Activated CD4-positive, alpha-beta T cell treated with anti-CD3 and anti-CD28 coated beads, Interleukin-2, amount 10 ng/mL, durations not matched to agents 7 days and 5 days (primary cell): ENCODE results near the gene SVIL. TPM values are rescaled to one million over a fixed set of nuclear protein-coding genes. Genes with fewer than 3 reads are reported as not detected.
"Not testable (repeated sequence)": the region's sequence is repeated elsewhere in the genome, so short reads cannot be mapped to it uniquely, and the experiment has no call there.

Source experiments
- CTCF ChIA-PET: fragments of 350-600 bp; sonication (Branson Sonifier 250); formaldehyde crosslinking; loops from one replicate; lab custom pipeline; 2021; ENCODE audit warnings: antibody characterized with exemption; lab: Charles Lee
- POLR2A ChIA-PET: fragments of 350-600 bp; sonication (Branson Sonifier 250); formaldehyde crosslinking; loops from one replicate; lab custom pipeline; 2021; ENCODE audit warnings: antibody characterized with exemption; lab: Charles Lee
- DNase-seq: peaks from one replicate; pipeline ENCODE4 v3.0.0-alpha.2; 2020
- H3K27ac Mint-ChIP-seq: one replicate; pipeline ENCODE4 v1.8.0; 2021; ENCODE audit warnings: mild to moderate bottlenecking, moderate library complexity, mixed read lengths
- H3K27me3 Mint-ChIP-seq: one replicate; pipeline ENCODE4 v1.8.0; 2021; ENCODE audit warnings: mixed read lengths
- H3K36me3 Mint-ChIP-seq: one replicate; pipeline ENCODE4 v1.8.0; 2021; ENCODE audit warnings: low read depth, mixed read lengths
- H3K4me1 Mint-ChIP-seq: one replicate; pipeline ENCODE4 v1.8.0; 2021; ENCODE audit warnings: mixed read lengths
- H3K4me3 Mint-ChIP-seq: one replicate; pipeline ENCODE4 v1.8.0; 2021; ENCODE audit warnings: mild to moderate bottlenecking, moderate library complexity, mixed read lengths
- H3K9me3 Mint-ChIP-seq: one replicate; pipeline ENCODE4 v1.8.0; 2021; ENCODE audit warnings: mixed read lengths
- total RNA-seq, 2 experiments: library from RNA; stranded (reverse); gene quantifications; one replicate each; pipeline ENCODE4 v1.2.3, GENCODE V29; 2021

Gene SVIL
- total RNA-seq, 2 experiments from 2014 or later, result 22.6 to 26.8 TPM

GRCh38 chr10:29516309-29516932 lies 118.3 kb downstream of the SVIL start:
- POLR2A ChIA-PET, CTCF ChIA-PET, H3K27me3 Mint-ChIP-seq, H3K36me3 Mint-ChIP-seq, H3K9me3 Mint-ChIP-seq, H3K27ac Mint-ChIP-seq, DNase-seq, H3K4me1 Mint-ChIP-seq, H3K4me3 Mint-ChIP-seq: not testable (repeated sequence)

- CTCF ChIA-PET, result interaction anchor here (1.1 kb wide), 1 partner anchor 18 kb away, joined by 3 read pairs; no protein-coding TSS in a partner anchor
- H3K9me3 Mint-ChIP-seq, H3K36me3 Mint-ChIP-seq, DNase-seq, H3K4me3 Mint-ChIP-seq, H3K27me3 Mint-ChIP-seq, H3K4me1 Mint-ChIP-seq, H3K27ac Mint-ChIP-seq, POLR2A ChIA-PET: not testable (repeated sequence)
These were observed 118.9 kb downstream of the SVIL start for GRCh38 chr10:29515879-29516278.

GRCh38 chr10:29515104-29515503 lies 119.7 kb downstream of the SVIL start:
- CTCF ChIA-PET, result interaction anchor here (1.1 kb wide), 1 partner anchor 19 kb away, joined by 3 read pairs; no protein-coding TSS in a partner anchor
- H3K9me3 Mint-ChIP-seq, H3K27me3 Mint-ChIP-seq, POLR2A ChIA-PET, DNase-seq, H3K4me1 Mint-ChIP-seq, H3K4me3 Mint-ChIP-seq, H3K36me3 Mint-ChIP-seq, H3K27ac Mint-ChIP-seq: not testable (repeated sequence)

GRCh38 chr10:29514306-29514705 lies 120.5 kb downstream of the SVIL start:
- H3K27me3 Mint-ChIP-seq, result no peaks in the 10 kb centered on the region
- no peak overlapping the region for H3K27ac Mint-ChIP-seq
- H3K9me3 Mint-ChIP-seq, result no peaks in the 10 kb centered on the region
- peaks cover 1% of the 10 kb centered on the region for H3K36me3 Mint-ChIP-seq
- no peak overlapping the region for H3K4me3 Mint-ChIP-seq
- no peak for DNase-seq
- ChIA-PET CTCF (no interaction called here), POLR2A (no interaction called here)
- H3K4me1 Mint-ChIP-seq, result no peaks in the 10 kb centered on the region

- no peak overlapping the region for H3K27ac Mint-ChIP-seq
- no peak overlapping the region for H3K4me3 Mint-ChIP-seq
- CTCF ChIA-PET, result interaction anchor here (1.4 to 2.3 kb wide), 2 partner anchors 10 to 13 kb away, joined by 3 to 9 read pairs; no protein-coding TSS in a partner anchor
- no peaks in the 10 kb centered on the region for H3K27me3 Mint-ChIP-seq
- POLR2A ChIA-PET, result no interaction called here
- H3K4me1 Mint-ChIP-seq, result peaks cover 3% of the 10 kb centered on the region
- H3K9me3 Mint-ChIP-seq, result no peaks in the 10 kb centered on the region
- DNase-seq, result no peak
- H3K36me3 Mint-ChIP-seq, result peaks cover 1% of the 10 kb centered on the region
These were observed 122.3 kb downstream of the SVIL start for GRCh38 chr10:29512425-29512974.

- DNase-seq, H3K4me3 Mint-ChIP-seq, H3K4me1 Mint-ChIP-seq, H3K9me3 Mint-ChIP-seq, H3K27me3 Mint-ChIP-seq, H3K27ac Mint-ChIP-seq, H3K36me3 Mint-ChIP-seq, POLR2A ChIA-PET: not testable (repeated sequence)
- CTCF ChIA-PET, result interaction anchor here (2.3 kb wide), 1 partner anchor 13 kb away, joined by 9 read pairs; no protein-coding TSS in a partner anchor
These were observed 123.0 kb downstream of the SVIL start for GRCh38 chr10:29511806-29512205.

- H3K9me3 Mint-ChIP-seq, H3K27ac Mint-ChIP-seq, H3K36me3 Mint-ChIP-seq, DNase-seq, CTCF ChIA-PET, H3K4me1 Mint-ChIP-seq, H3K4me3 Mint-ChIP-seq, POLR2A ChIA-PET, H3K27me3 Mint-ChIP-seq: not testable (repeated sequence)
These were observed 124.2 kb downstream of the SVIL start for GRCh38 chr10:29510483-29511157.

GRCh38 chr10:29508554-29509244 lies 126.1 kb downstream of the SVIL start:
- CTCF ChIA-PET, result interaction anchor here (0.7 kb wide), 1 partner anchor 25 kb away, joined by 3 read pairs; no protein-coding TSS in a partner anchor
- POLR2A ChIA-PET, result no interaction called here
- Mint-ChIP-seq H3K4me3 (no peak overlapping the region), H3K27ac (no peak overlapping the region), H3K36me3 (peaks cover 1% of the 10 kb centered on the region), H3K27me3 (no peaks in the 10 kb centered on the region), H3K4me1 (peaks cover 3% of the 10 kb centered on the region), H3K9me3 (no peaks in the 10 kb centered on the region)
- no peak for DNase-seq

- H3K27ac Mint-ChIP-seq, DNase-seq, CTCF ChIA-PET, POLR2A ChIA-PET, H3K36me3 Mint-ChIP-seq, H3K9me3 Mint-ChIP-seq, H3K27me3 Mint-ChIP-seq, H3K4me1 Mint-ChIP-seq, H3K4me3 Mint-ChIP-seq: not testable (repeated sequence)
These were observed 127.0 kb downstream of the SVIL start for GRCh38 chr10:29507750-29508149.

GRCh38 chr10:29506324-29506921 lies 128.3 kb downstream of the SVIL start:
- H3K27me3 Mint-ChIP-seq, result not testable (repeated sequence)

GRCh38 chr10:29502351-29502750 lies 132.4 kb downstream of the SVIL start:
- CTCF ChIA-PET, result interaction anchor here (1.0 kb wide), 1 partner anchor 11 kb away, joined by 3 read pairs; no protein-coding TSS in a partner anchor

More at GRCh38 chr10:29506324-29506921, 128.3 kb downstream of the SVIL start:
- H3K4me3 Mint-ChIP-seq, H3K27ac Mint-ChIP-seq, DNase-seq, H3K36me3 Mint-ChIP-seq, CTCF ChIA-PET, POLR2A ChIA-PET, H3K4me1 Mint-ChIP-seq, H3K9me3 Mint-ChIP-seq: not testable (repeated sequence)

DNA sequence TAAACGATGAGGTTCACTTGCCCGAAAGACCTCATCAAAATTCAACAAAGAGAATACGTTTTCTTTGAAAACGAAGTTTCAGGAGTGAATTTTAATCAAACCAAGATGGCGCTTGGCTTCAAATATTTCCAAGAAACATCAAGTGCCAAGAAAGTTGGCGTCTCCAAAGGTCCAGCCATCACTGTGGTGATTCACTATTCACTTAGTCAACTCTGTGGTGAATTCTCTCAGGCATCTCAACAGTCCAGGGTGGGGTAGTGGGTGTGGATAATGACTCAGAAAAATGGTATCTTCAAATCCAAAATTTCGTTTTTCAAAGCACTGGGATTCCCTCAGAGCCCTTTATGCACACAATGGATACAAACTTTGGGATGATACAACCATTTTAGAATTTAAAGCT lies 133.1 kb downstream of the SVIL start:
- H3K36me3 Mint-ChIP-seq, result no peaks in the 10 kb centered on the region
- ChIA-PET POLR2A (no interaction called here), CTCF (interaction anchor here (1.0 kb wide), 1 partner anchor 12 kb away, joined by 3 read pairs; no protein-coding TSS in a partner anchor)
- H3K4me3 Mint-ChIP-seq, result no peak overlapping the region
- H3K4me1 Mint-ChIP-seq, result no peaks in the 10 kb centered on the region
- H3K27me3 Mint-ChIP-seq, result no peaks in the 10 kb centered on the region
- H3K27ac Mint-ChIP-seq, result no peak overlapping the region
- no peak for DNase-seq
- H3K9me3 Mint-ChIP-seq, result no peaks in the 10 kb centered on the region

More at GRCh38 chr10:29502351-29502750, 132.4 kb downstream of the SVIL start:
- H3K27me3 Mint-ChIP-seq, result no peaks in the 10 kb centered on the region
- no peak for DNase-seq
- no peaks in the 10 kb centered on the region for H3K9me3 Mint-ChIP-seq
- POLR2A ChIA-PET, result no interaction called here
- no peak overlapping the region for H3K27ac Mint-ChIP-seq
- H3K4me1 Mint-ChIP-seq, result no peaks in the 10 kb centered on the region
- H3K4me3 Mint-ChIP-seq, result no peak overlapping the region
- H3K36me3 Mint-ChIP-seq, result no peaks in the 10 kb centered on the region
